GM23338 (cell line): Measurements from ENCODE around the gene FN3KRP. TPM values are rescaled to one million over a fixed set of nuclear protein-coding genes. Genes with fewer than 3 reads are reported as not detected.

Experiments
- CTCF ChIP-seq, 2 experiments: fragments of 200-600 bp in 1 of 2; sonication (generic) in 1 of 2; conservative IDR thresholded peaks; 2 replicates each; pipeline versions ENCODE4 v1.5.1 to v1.6.1; 2016 to 2017; ENCODE audit warnings: antibody characterized with exemption in 2 of 2, low read depth in 2 of 2, mild to moderate bottlenecking in 2 of 2, moderate library complexity in 1 of 2
- JUNB ChIP-seq: IDR thresholded peaks from one replicate; pipeline ENCODE4 v1.6.1; 2016; ENCODE audit warnings: antibody characterized with exemption; ENCODE audit not compliant: unreplicated experiment
- NANOG ChIP-seq: IDR thresholded peaks from 2 replicates; pipeline ENCODE4 v1.6.1; 2016; ENCODE audit warnings: antibody characterized with exemption, borderline replicate concordance
- microRNA-seq: library from miRNA; unstranded; fragments of <30 nt; microRNA quantifications from one replicate; pipeline ENCODE4, GENCODE V29; 2017
- polyA plus RNA-seq: library from polyadenylated mRNA; unstranded; fragments of >200 nt; fragmentation: Nextera tagmentation; extraction: Ambion mirVana; gene quantifications from 2 replicates; pipeline ENCODE4 v1.2.1, GENCODE V29; 2016
- small RNA-seq: library from RNA; depleted of rRNA; stranded (forward); fragments of <200 nt; gene quantifications from one replicate; pipeline ENCODE3, GENCODE V24; 2014; ENCODE audit warnings: low replicate concordance
- total RNA-seq: library from RNA; depleted of rRNA; stranded (reverse); fragments of >200 nt; shearing (Covaris generic); gene quantifications from 2 replicates; pipeline ENCODE4 v1.2.3, GENCODE V29; 2014; rRNA removed

FN3KRP gene
- total and polyA plus RNA-seq, 2 experiments from 2014 or later, result 15.9 to 16.7 TPM

- TF ChIP-seq CTCF (conservative IDR thresholded peaks at IDR 0.05; ENCODE audit: low read depth in 2 of 2) (no peak), NANOG (no peak), JUNB (no peak)
These were observed 59.9 kb downstream of the FN3KRP start (continued) for GRCh38 chr17:82776454-82776853.

Small RNAs within 50 kb of the gene (microRNA-seq; reads per million reads assigned to microRNA genes)
- not detected for gene MIR4525

Small RNAs within 50 kb of the gene (small RNA-seq; reads per million reads assigned to genes)
- gene MIR4525, result not detected

Other genes starting within 250 kb of the FN3KRP start
- gene FOXK2, start 197.0 kb upstream of the FN3KRP start, total RNA-seq, result 62.4 and 66.0 TPM in 2 replicates
- 12.2 and 12.3 TPM in 2 replicates for gene FOXK2, start 197.0 kb upstream of the FN3KRP start, polyA plus RNA-seq
- 96.4 and 97.6 TPM in 2 replicates for gene WDR45B, start 68.3 kb upstream of the FN3KRP start, total RNA-seq
- 69.4 and 82.3 TPM in 2 replicates for gene WDR45B, start 68.3 kb upstream of the FN3KRP start, polyA plus RNA-seq
- gene RAB40B, start 18.0 kb upstream of the FN3KRP start, total RNA-seq, result 5.2 and 10.8 TPM in 2 replicates
- 2.8 and 4.2 TPM in 2 replicates for gene RAB40B, start 18.0 kb upstream of the FN3KRP start, polyA plus RNA-seq
- 11.0 and 12.9 TPM in 2 replicates for gene FN3K, start 18.9 kb downstream of the FN3KRP start, total RNA-seq
- 5.3 TPM in 2 replicates for gene FN3K, start 18.9 kb downstream of the FN3KRP start, polyA plus RNA-seq
- gene TBCD, start 35.4 kb downstream of the FN3KRP start, total RNA-seq, result 116 and 122 TPM in 2 replicates
- gene TBCD, start 35.4 kb downstream of the FN3KRP start, polyA plus RNA-seq, result 72.4 and 75.0 TPM in 2 replicates
- gene ZNF750, start 123.3 kb downstream of the FN3KRP start, total RNA-seq, result 0.17 TPM in 1 of 2 replicates, not detected in the other
- 0.13 and 0.19 TPM in 2 replicates for gene ZNF750, start 123.3 kb downstream of the FN3KRP start, polyA plus RNA-seq